GM12892 (cell line): ENCODE data around the gene CYS1.

ENCODE experiments used
- POLR2A ChIP-seq: IDR thresholded peaks from 2 replicates; pipeline ENCODE4 v1.6.1; 2011; ENCODE audit warnings: low read depth, low read length, control low read depth
- TAF1 ChIP-seq: IDR thresholded peaks from 2 replicates; pipeline ENCODE4 v1.6.1; 2011; ENCODE audit warnings: low read depth, mild to moderate bottlenecking, control low read depth, low read length, borderline replicate concordance

DNA sequence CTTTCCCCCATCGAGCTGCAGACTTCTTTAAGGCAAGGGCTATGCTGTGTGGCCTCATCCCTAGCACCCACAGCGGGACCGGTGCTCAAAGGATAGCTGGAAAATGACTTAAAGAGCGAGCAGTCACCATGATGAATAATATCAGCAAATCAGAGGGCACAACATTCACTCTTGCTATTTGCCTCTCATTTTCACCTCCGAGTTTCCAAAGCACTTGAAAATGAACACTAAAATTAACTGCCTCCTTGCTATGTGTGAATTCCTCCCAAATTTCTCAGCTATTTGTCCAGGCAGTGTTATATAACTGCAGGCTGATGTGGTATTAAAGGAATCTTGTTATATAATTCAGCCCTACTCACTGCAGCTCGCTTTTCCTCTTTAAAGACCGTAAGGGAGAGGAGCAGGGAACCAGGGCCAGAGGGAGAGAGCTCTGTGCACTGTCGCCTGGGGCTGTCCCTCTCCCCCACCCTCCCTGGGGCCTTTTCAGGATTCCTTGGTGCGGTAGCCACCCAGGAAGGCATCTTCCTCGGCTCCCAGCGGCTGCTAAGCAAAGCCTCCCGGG lies 1.4 kb downstream of the CYS1 start:
- TF ChIP-seq POLR2A (no peak), TAF1 (no peak)
